ENCODE measurements around the gene MSH6. TPM values are rescaled to one million over a fixed set of nuclear protein-coding genes. Genes with fewer than 3 reads are reported as not detected.

Gene MSH6
- total RNA-seq, 1 experiment from 2014 or later = 275 TPM

- Mint-ChIP-seq H3K27me3 (ENCODE audit: low read depth) (no peaks in the 10 kb centered on the region), H3K4me1 (peaks cover 24% of the 10 kb centered on the region), H3K36me3 (peaks cover 5% of the 10 kb centered on the region), H3K4me3 (no peak overlapping the region), H3K9me3 (peaks cover 6% of the 10 kb centered on the region), H3K27ac (no peak overlapping the region)
- TF ChIP-seq TCF7 (CRISPR knock-in tag; IDR thresholded peaks at IDR 0.05; ENCODE audit: low read depth) = no peak
- no peak for TF ChIP-seq ELF4 (CRISPR knock-in tag; IDR thresholded peaks at IDR 0.05; ENCODE audit: low read depth)
- TF ChIP-seq, protein P1, sequence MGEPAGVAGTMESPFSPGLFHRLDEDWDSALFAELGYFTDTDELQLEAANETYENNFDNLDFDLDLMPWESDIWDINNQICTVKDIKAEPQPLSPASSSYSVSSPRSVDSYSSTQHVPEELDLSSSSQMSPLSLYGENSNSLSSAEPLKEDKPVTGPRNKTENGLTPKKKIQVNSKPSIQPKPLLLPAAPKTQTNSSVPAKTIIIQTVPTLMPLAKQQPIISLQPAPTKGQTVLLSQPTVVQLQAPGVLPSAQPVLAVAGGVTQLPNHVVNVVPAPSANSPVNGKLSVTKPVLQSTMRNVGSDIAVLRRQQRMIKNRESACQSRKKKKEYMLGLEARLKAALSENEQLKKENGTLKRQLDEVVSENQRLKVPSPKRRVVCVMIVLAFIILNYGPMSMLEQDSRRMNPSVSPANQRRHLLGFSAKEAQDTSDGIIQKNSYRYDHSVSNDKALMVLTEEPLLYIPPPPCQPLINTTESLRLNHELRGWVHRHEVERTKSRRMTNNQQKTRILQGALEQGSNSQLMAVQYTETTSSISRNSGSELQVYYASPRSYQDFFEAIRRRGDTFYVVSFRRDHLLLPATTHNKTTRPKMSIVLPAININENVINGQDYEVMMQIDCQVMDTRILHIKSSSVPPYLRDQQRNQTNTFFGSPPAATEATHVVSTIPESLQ (CRISPR knock-in tag; IDR thresholded peaks at IDR 0.05) = no peak
- no peak for TF ChIP-seq NR3C1 (CRISPR knock-in tag; conservative IDR thresholded peaks at IDR 0.05; ENCODE audit: low read depth)
- TF ChIP-seq SP1 (CRISPR knock-in tag; conservative IDR thresholded peaks at IDR 0.05) = no peak
- no peak for TF ChIP-seq ZBTB21 (CRISPR knock-in tag; IDR thresholded peaks at IDR 0.05; ENCODE audit: borderline replicate concordance)
- TF ChIP-seq MXD4 (CRISPR knock-in tag; IDR thresholded peaks at IDR 0.05; ENCODE audit: borderline replicate concordance) = no peak
- POLR2A ChIA-PET = no interaction called here
- DNase-seq (ENCODE audit: low spot score) (no peak), ATAC-seq (no peak)
- CTCF ChIA-PET = interaction anchor here (2.5 kb wide), 1 partner anchor 14 kb away, joined by 16 read pairs; the partner anchor contains the start of gene MSH6
These were observed 13.6 kb upstream of the MSH6 start for GRCh38 chr2:47769318-47769717.

- H3K27ac Mint-ChIP-seq = peak overlapping the region; percentile 55; the same call in 1 of the 2 replicates
- peaks cover 5% of the 10 kb centered on the region for H3K36me3 Mint-ChIP-seq
- ChIA-PET CTCF (interaction anchor here (0.6 to 1.1 kb wide), 3 partner anchors 14 to 255 kb away, joined by 3 read pairs; no protein-coding TSS in a partner anchor), POLR2A (interaction anchor here (0.6 kb wide), 1 partner anchor 310 kb away, joined by 3 read pairs; no protein-coding TSS in a partner anchor)
- peaks cover 16% of the 10 kb centered on the region for H3K4me1 Mint-ChIP-seq
- H3K9me3 Mint-ChIP-seq = peaks cover 6% of the 10 kb centered on the region
- no peak overlapping the region for H3K4me3 Mint-ChIP-seq
- ATAC-seq (no peak), DNase-seq (ENCODE audit: low spot score) (no peak)
- 0 out of 2 replicates have a peak, but pooled peaks have one; percentile 11 for TF ChIP-seq NFYB (CRISPR knock-in tag; conservative IDR thresholded peaks at IDR 0.05; ENCODE audit: low read depth)
- TF ChIP-seq USF2 (CRISPR knock-in tag; IDR thresholded peaks at IDR 0.05) = peak; percentile 77
- TF ChIP-seq USF1 (CRISPR knock-in tag; IDR thresholded peaks at IDR 0.05) = peak; percentile 59; the same call in 1 of the 2 replicates
- no peak for TF ChIP-seq ZNF138 (CRISPR knock-in tag; conservative IDR thresholded peaks at IDR 0.05)
- no peaks in the 10 kb centered on the region for H3K27me3 Mint-ChIP-seq (ENCODE audit: low read depth)
These were observed 11.7 kb upstream of the MSH6 start for GRCh38 chr2:47771211-47771610.

GRCh38 chr2:47772343-47772742 is 10.6 kb upstream of the MSH6 start:
- Mint-ChIP-seq H3K4me1 (peaks cover 17% of the 10 kb centered on the region), H3K4me3 (no peak overlapping the region), H3K27me3 (ENCODE audit: low read depth) (no peaks in the 10 kb centered on the region), H3K36me3 (peaks cover 5% of the 10 kb centered on the region), H3K9me3 (peaks cover 6% of the 10 kb centered on the region), H3K27ac (no peak overlapping the region)
- no peak for ATAC-seq
- ChIA-PET CTCF (interaction anchor here (1.1 kb wide), 1 partner anchor 11 kb away, joined by 4 read pairs; the partner anchor contains the start of gene MSH6), POLR2A (no interaction called here)
- no peak for DNase-seq (ENCODE audit: low spot score)
- no peak for TF ChIP-seq ZNF138 (CRISPR knock-in tag; conservative IDR thresholded peaks at IDR 0.05)
- no peak for TF ChIP-seq SOX15 (CRISPR knock-in tag; IDR thresholded peaks at IDR 0.05)
- TF ChIP-seq HMGXB4 (CRISPR knock-in tag; IDR thresholded peaks at IDR 0.05) = no peak
- peak; percentile 75; the same call in 1 of the 2 replicates for TF ChIP-seq ZNF121 (CRISPR knock-in tag; IDR thresholded peaks at IDR 0.05)
- TF ChIP-seq ERG (CRISPR knock-in tag; IDR thresholded peaks at IDR 0.05) = no peak
